CD14-positive monocyte (primary cell): Measurements from ENCODE around the gene FLCN. TPM values are rescaled to one million over a fixed set of nuclear protein-coding genes. Genes with fewer than 3 reads are reported as not detected.
"Not testable (repeated sequence)": the region's sequence is repeated elsewhere in the genome, so short reads cannot be mapped to it uniquely, and the experiment has no call there.

Experiments used
- DNase-seq, 3 donors: peaks; one replicate each; pipeline ENCODE4 v3.0.0-alpha.2; 2011 to 2022
- H2AFZ ChIP-seq: 2 replicates; pipeline ENCODE4 v1.6.0; 2012; ENCODE audit warnings: mild to moderate bottlenecking, low read depth, low read length, inconsistent platforms; ENCODE audit not compliant: insufficient read depth, poor library complexity, severe bottlenecking
- H3K27ac ChIP-seq, 2 donors: 1 replicate in 1 of 2; 2 replicates in 1 of 2; pipeline ENCODE4 v1.5.1; 2012 to 2013; ENCODE audit warnings: low read length in 2 of 2, control low read depth in 1 of 2, inconsistent platforms in 1 of 2, low read depth in 1 of 2, mild to moderate bottlenecking in 1 of 2
- H3K27me3 ChIP-seq, 2 donors: one replicate each; pipeline versions ENCODE4 v1.6.0 to v1.6.1; 2011 to 2013; ENCODE audit warnings: low read length in 2 of 2; ENCODE audit not compliant: control insufficient read depth in 2 of 2, insufficient read depth in 2 of 2
- H3K36me3 ChIP-seq, 2 donors: replicated peaks in 1 of 2; 1 replicate in 1 of 2; 2 replicates in 1 of 2; pipeline versions ENCODE4 v1.5.1 to v1.6.1; 2012 to 2013; ENCODE audit warnings: low read length in 2 of 2, control low read depth in 1 of 2, inconsistent platforms in 1 of 2, mild to moderate bottlenecking in 1 of 2; ENCODE audit not compliant: insufficient read depth in 2 of 2, control insufficient read depth in 1 of 2
- H3K4me1 ChIP-seq, 2 donors: 1 replicate in 1 of 2; 2 replicates in 1 of 2; pipeline versions ENCODE4 v1.5.1 to v1.6.1; 2012 to 2013; ENCODE audit warnings: low read length in 2 of 2, control low read depth in 1 of 2, inconsistent platforms in 1 of 2, mild to moderate bottlenecking in 1 of 2, moderate library complexity in 1 of 2; ENCODE audit not compliant: insufficient read depth in 2 of 2, control insufficient read depth in 1 of 2
- H3K4me2 ChIP-seq: replicated peaks from 2 replicates; pipeline ENCODE3; 2012; ENCODE audit warnings: low read length, moderate library complexity, mild to moderate bottlenecking; ENCODE audit not compliant: poor library complexity, severe bottlenecking; ENCODE audit errors: extremely low read depth
- H3K4me3 ChIP-seq, 3 experiments: fragments of 200-600 bp in 1 of 3; sonication (generic) in 1 of 3; replicated peaks in 1 of 3; 1 replicate in 2 of 3; 2 replicates in 1 of 3; pipeline ENCODE4 v1.5.1; 2011 to 2013; ENCODE audit warnings: low read length in 3 of 3, mild to moderate bottlenecking in 3 of 3, control low read depth in 2 of 3, low read depth in 2 of 3, inconsistent platforms in 1 of 3, moderate library complexity in 1 of 3
- H3K79me2 ChIP-seq: 2 replicates; pipeline ENCODE4 v1.6.0; 2012; ENCODE audit warnings: mild to moderate bottlenecking, control low read depth, inconsistent platforms, low read length, moderate library complexity; ENCODE audit not compliant: insufficient read depth
- H3K9ac ChIP-seq: 2 replicates; pipeline ENCODE4 v1.6.0; 2017; ENCODE audit warnings: low read length, mild to moderate bottlenecking; ENCODE audit not compliant: insufficient read depth, poor library complexity, severe bottlenecking
- H3K9me3 ChIP-seq, 2 donors: replicated peaks in 1 of 2; 1 replicate in 1 of 2; 2 replicates in 1 of 2; pipeline versions ENCODE4 v1.5.1 to v1.6.1; 2012 to 2013; ENCODE audit warnings: low read length in 2 of 2, control low read depth in 1 of 2; ENCODE audit not compliant: control insufficient read depth in 1 of 2, insufficient read depth in 1 of 2
- H4K20me1 ChIP-seq: 2 replicates; pipeline ENCODE4 v1.6.0; 2012; ENCODE audit warnings: mild to moderate bottlenecking, low read length, control low read depth, moderate library complexity; ENCODE audit not compliant: insufficient read depth
- H3K27ac Mint-ChIP-seq, 7 donors: one replicate each; pipeline ENCODE4 v1.8.0; 2020; ENCODE audit warnings: mild to moderate bottlenecking in 7 of 7, mixed read lengths in 7 of 7, moderate library complexity in 6 of 7, inconsistent platforms in 2 of 7
- H3K27me3 Mint-ChIP-seq, 3 donors: one replicate each; pipeline ENCODE4 v1.8.0; 2021 to 2022; ENCODE audit warnings: low read depth in 3 of 3, mild to moderate bottlenecking in 3 of 3, mixed read lengths in 3 of 3, moderate library complexity in 3 of 3, inconsistent platforms in 1 of 3
- H3K36me3 Mint-ChIP-seq, 2 donors: one replicate each; pipeline ENCODE4 v1.8.0; 2020; ENCODE audit warnings: mixed read lengths in 2 of 2, inconsistent platforms in 1 of 2, mild to moderate bottlenecking in 1 of 2
- H3K4me1 Mint-ChIP-seq: one replicate; pipeline ENCODE4 v1.8.0; 2020; ENCODE audit warnings: mild to moderate bottlenecking, mixed read lengths
- H3K4me3 Mint-ChIP-seq, 2 donors: one replicate each; pipeline ENCODE4 v1.8.0; 2020; ENCODE audit warnings: mild to moderate bottlenecking in 2 of 2, mixed read lengths in 2 of 2, moderate library complexity in 1 of 2
- H3K9me3 Mint-ChIP-seq, 7 donors: one replicate each; pipeline ENCODE4 v1.8.0; 2020 to 2022; ENCODE audit warnings: mixed read lengths in 7 of 7, mild to moderate bottlenecking in 6 of 7, moderate library complexity in 6 of 7, inconsistent platforms in 2 of 7
- WGBS: methylation state at CpG from one replicate; pipeline ENCODE4 v1.1.5; 2013; ENCODE audit warnings: missing lambda C conversion rate; ENCODE audit not compliant: insufficient coverage; 5-methylcytosine and 5-hydroxymethylcytosine counted together
- intact Hi-C, 2 donors: fragments of 100-400 bp; cut with micrococcal nuclease; formaldehyde crosslinking; loops; one replicate each; pipeline versions ENCODE4 v1.15.0 to v1.15.1; 2023
- polyA plus RNA-seq, 3 donors: library from polyadenylated mRNA; depleted of rRNA in 1 of 3; unstranded in 2 of 3; stranded (reverse) in 1 of 3; fragments of 300-500 nt in 2 of 3; fragments of >200 nt in 1 of 3; fragmentation: Illumina TruSeq in 2 of 3; gene quantifications; 1 replicate in 2 of 3; 2 replicates in 1 of 3; pipeline ENCODE4 v1.2.3, GENCODE V29; 2012 to 2021
- TF ChIP-seq, protein P1 (sequence below): fragments of 200-600 bp; IDR thresholded peaks from one replicate; pipeline ENCODE4 v1.8.0; 2022; ENCODE audit warnings: antibody characterized with exemption, mild to moderate bottlenecking

Gene FLCN
- polyA plus RNA-seq, 3 donors = 5.8 to 46.9 (median 8.0) TPM

DNA sequence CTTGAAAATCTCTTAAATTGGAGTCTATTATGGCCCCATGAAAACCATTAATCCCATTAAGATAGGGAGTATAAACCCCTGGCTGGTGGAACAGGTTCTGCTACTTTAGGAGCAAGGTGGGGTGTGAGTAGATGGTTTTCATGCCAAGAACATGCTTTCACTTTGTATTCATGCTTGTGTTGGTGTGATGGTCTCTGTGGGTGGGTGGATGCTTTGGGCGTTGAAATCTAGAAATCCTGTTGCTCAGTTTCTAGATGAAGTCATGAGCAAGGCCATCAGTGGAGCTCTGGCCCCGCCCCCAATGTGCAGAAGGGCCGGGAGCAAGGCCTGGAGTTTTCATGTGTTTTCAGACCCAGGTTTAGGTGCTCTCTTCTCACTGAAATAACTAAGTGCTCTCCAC is 50.9 kb downstream of the FLCN start:
- Histone ChIP-seq H2AFZ (no peak overlapping the region), H3K9me3 (no peaks in the 10 kb centered on the region), H3K79me2 (no peaks in the 10 kb centered on the region), H3K36me3 (peaks cover 21 to 71% of the 10 kb centered on the region in 2 donors), H3K27ac (no peak overlapping the region), H3K4me1 (peaks cover 22% of the 10 kb centered on the region in 2 donors), H4K20me1 (no peaks in the 10 kb centered on the region), H3K4me2 (no peak overlapping the region), H3K27me3 (no peaks in the 10 kb centered on the region), H3K9ac (no peak overlapping the region), H3K4me3 (no peak overlapping the region)
- Mint-ChIP-seq H3K9me3 (no peaks in the 10 kb centered on the region), H3K27me3 (no peaks in the 10 kb centered on the region), H3K36me3 (peaks cover 39 to 57% of the 10 kb centered on the region in 2 donors), H3K27ac (peak overlapping the region in 1 of 7 donors; percentile 36), H3K4me3 (no peak overlapping the region), H3K4me1 (peaks cover 30% of the 10 kb centered on the region)
- 85% methylated on average over 3 of the region's 3 CpGs for WGBS
- TF ChIP-seq, protein P1, sequence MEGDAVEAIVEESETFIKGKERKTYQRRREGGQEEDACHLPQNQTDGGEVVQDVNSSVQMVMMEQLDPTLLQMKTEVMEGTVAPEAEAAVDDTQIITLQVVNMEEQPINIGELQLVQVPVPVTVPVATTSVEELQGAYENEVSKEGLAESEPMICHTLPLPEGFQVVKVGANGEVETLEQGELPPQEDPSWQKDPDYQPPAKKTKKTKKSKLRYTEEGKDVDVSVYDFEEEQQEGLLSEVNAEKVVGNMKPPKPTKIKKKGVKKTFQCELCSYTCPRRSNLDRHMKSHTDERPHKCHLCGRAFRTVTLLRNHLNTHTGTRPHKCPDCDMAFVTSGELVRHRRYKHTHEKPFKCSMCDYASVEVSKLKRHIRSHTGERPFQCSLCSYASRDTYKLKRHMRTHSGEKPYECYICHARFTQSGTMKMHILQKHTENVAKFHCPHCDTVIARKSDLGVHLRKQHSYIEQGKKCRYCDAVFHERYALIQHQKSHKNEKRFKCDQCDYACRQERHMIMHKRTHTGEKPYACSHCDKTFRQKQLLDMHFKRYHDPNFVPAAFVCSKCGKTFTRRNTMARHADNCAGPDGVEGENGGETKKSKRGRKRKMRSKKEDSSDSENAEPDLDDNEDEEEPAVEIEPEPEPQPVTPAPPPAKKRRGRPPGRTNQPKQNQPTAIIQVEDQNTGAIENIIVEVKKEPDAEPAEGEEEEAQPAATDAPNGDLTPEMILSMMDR = no peak
- intact Hi-C loops = no loop called here
- DNase-seq = no peak

DNA sequence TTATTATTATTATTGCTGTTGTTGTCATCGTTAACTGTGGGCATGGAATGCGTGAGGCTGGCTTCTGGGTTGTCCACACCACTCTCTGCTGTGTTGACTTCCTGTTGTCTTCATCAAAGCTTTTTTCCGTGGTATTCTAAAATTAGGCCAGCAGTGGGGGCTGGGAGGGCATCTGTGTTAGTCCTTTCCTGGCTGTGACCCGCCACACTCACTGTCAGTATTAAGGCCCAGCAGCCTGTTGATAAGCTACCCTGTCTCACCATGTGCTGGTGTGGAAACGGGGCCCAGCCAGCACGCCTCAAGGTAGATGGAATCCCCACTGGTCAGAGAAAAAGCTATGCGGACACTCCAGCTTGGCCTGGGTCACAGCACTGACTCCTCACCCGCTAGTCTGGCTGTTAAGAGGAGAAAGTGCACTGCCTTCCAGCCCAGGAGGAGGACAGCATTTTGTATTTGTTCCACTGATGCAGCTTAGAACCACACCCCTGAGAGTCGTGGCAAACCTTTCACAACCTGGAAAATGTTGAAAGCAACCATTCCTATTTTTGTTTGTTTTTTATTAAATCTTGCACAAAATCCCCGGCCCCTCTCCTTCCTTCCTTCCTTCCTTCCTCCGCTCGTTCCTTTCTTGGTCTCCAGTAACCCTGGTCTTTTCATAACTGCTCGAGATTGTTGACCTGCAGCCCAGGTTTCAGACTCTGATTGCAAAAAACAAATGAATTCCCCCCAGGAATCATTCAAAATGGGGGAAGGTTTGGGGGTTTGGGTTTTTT is 51.8 kb downstream of the FLCN start:
- Histone ChIP-seq H3K4me1 (peaks cover 22% of the 10 kb centered on the region in 2 donors), H3K36me3 (peaks cover 30 to 78% of the 10 kb centered on the region in 2 donors), H3K27ac (peak overlapping the region; percentile 14 to 41)
- H4K20me1 ChIP-seq, H3K27me3 Mint-ChIP-seq, H3K9me3 Mint-ChIP-seq, H3K9ac ChIP-seq, H3K79me2 ChIP-seq, H3K27me3 ChIP-seq, H2AFZ ChIP-seq, intact Hi-C loops, DNase-seq, H3K4me3 ChIP-seq, H3K4me2 ChIP-seq, H3K9me3 ChIP-seq: not testable (repeated sequence)
- Mint-ChIP-seq H3K36me3 (peaks cover 47 to 65% of the 10 kb centered on the region in 2 donors), H3K4me1 (peaks cover 30% of the 10 kb centered on the region), H3K27ac (peak overlapping the region in 6 of 7 donors; percentile 22 to 84 (median 52)), H3K4me3 (peak overlapping the region; percentile 28 to 62)
- WGBS = 67% methylated on average over 3 of the region's 13 CpGs
